OCI-LY7 (cell line): Measurements from ENCODE around the gene PARVB. TPM values are rescaled to one million over a fixed set of nuclear protein-coding genes. Genes with fewer than 3 reads are reported as not detected.

Experiments
- BruUV-seq: library from RNA; stranded (reverse); fragments of 400-500 nt; replicated peaks from 2 replicates; lab custom pipeline; 2021; lab: Mats Ljungman, UMichigan
- CTCF ChIA-PET: fragments of 300-600 bp; sonication (Branson Sonifier 250); formaldehyde crosslinking; loops from one replicate; lab custom pipeline; 2022; ENCODE audit warnings: antibody characterized with exemption; ENCODE audit not compliant: unreplicated experiment; lab: Charles Lee
- POLR2A ChIA-PET: fragments of 300-600 bp; sonication (Branson Sonifier 250); formaldehyde crosslinking; loops from one replicate; lab custom pipeline; 2022; ENCODE audit warnings: antibody characterized with exemption; lab: Charles Lee
- DNase-seq: peaks from one replicate; pipeline ENCODE4 v3.0.0-alpha.2; 2015; ENCODE audit warnings: low spot score
- H2AFZ ChIP-seq: fragments of 200-600 bp; sonication (generic), shearing (Covaris generic); 2 replicates; pipeline ENCODE4 v1.6.1; 2014; ENCODE audit warnings: mild to moderate bottlenecking, antibody characterized with exemption, low read length, moderate library complexity
- H3K27ac ChIP-seq: fragments of 200-600 bp; sonication (generic); 2 replicates; pipeline ENCODE4 v1.5.1; 2014; ENCODE audit warnings: mixed run types, low read depth, mild to moderate bottlenecking, moderate library complexity, low read length, inconsistent platforms; ENCODE audit not compliant: poor library complexity, severe bottlenecking
- H3K36me3 ChIP-seq: fragments of 200-600 bp; sonication (generic); 2 replicates; pipeline ENCODE4 v1.6.1; 2014; ENCODE audit warnings: mild to moderate bottlenecking, antibody characterized with exemption, low read length, moderate library complexity, mixed read lengths; ENCODE audit not compliant: insufficient read depth
- H3K4me1 ChIP-seq: fragments of 200-600 bp; sonication (generic); 2 replicates; pipeline ENCODE4 v1.5.1; 2014; ENCODE audit warnings: mild to moderate bottlenecking, low read length; ENCODE audit not compliant: insufficient read depth, poor library complexity, severe bottlenecking
- H3K4me2 ChIP-seq: fragments of 200-600 bp; sonication (generic); 2 replicates; pipeline ENCODE4 v1.6.1; 2014; ENCODE audit warnings: mild to moderate bottlenecking, low read length
- H3K4me3 ChIP-seq: fragments of 200-600 bp; sonication (generic); 2 replicates; pipeline ENCODE4 v1.5.1; 2014; ENCODE audit warnings: mild to moderate bottlenecking, low read depth, low read length; ENCODE audit not compliant: poor library complexity, severe bottlenecking
- H3K79me2 ChIP-seq: fragments of 200-600 bp; sonication (generic); 2 replicates; pipeline ENCODE4 v1.6.1; 2016; ENCODE audit warnings: low read depth, mild to moderate bottlenecking, low read length, moderate library complexity, mixed read lengths; ENCODE audit not compliant: insufficient read depth
- H3K9me2 ChIP-seq: fragments of 200-600 bp; sonication (generic); 2 replicates; pipeline ENCODE4 v1.6.1; 2016; ENCODE audit warnings: mild to moderate bottlenecking, low read length, mixed read lengths; ENCODE audit not compliant: insufficient read depth
- H3K9me3 ChIP-seq: fragments of 200-600 bp; sonication (generic); 2 replicates; pipeline ENCODE4 v1.6.1; 2014; ENCODE audit warnings: mild to moderate bottlenecking, mixed run types, low read length, mixed read lengths
- H4K20me1 ChIP-seq: fragments of 200-600 bp; sonication (generic); 2 replicates; pipeline ENCODE4 v1.6.1; 2014; ENCODE audit warnings: mild to moderate bottlenecking, antibody characterized with exemption, low read length, moderate library complexity, mixed read lengths; ENCODE audit not compliant: insufficient read depth
- EZH2phosphoT487 ChIP-seq: fragments of 200-600 bp; sonication (generic); IDR thresholded peaks from 2 replicates; pipeline ENCODE4 v1.6.1; 2018; ENCODE audit warnings: low read depth, borderline replicate concordance, mild to moderate bottlenecking, mixed run types, antibody characterized with exemption, low read length, moderate library complexity, mixed read lengths
- intact Hi-C: fragments of 100-400 bp; cut with micrococcal nuclease; formaldehyde crosslinking; loops from one replicate; pipeline ENCODE4 v1.10.0; 2022; ENCODE audit not compliant: unreplicated experiment
- total RNA-seq, 2 experiments: library from RNA; depleted of rRNA in 1 of 2; stranded (reverse); fragments of >200 nt in 1 of 2; shearing (Covaris generic) in 1 of 2; gene quantifications; 2 replicates each; pipeline ENCODE4 v1.2.3, GENCODE V29; 2014 to 2022
- TF ChIP-seq, protein P1 (sequence below): fragments of 200-600 bp; sonication (generic); conservative IDR thresholded peaks from 2 replicates; pipeline ENCODE4 v1.5.1; 2014; ENCODE audit warnings: mild to moderate bottlenecking, antibody characterized with exemption, low read length, moderate library complexity, mixed read lengths

The PARVB gene
- total RNA-seq, 2 experiments from 2014 or later: 0.34 TPM; not detected in 1

DNA sequence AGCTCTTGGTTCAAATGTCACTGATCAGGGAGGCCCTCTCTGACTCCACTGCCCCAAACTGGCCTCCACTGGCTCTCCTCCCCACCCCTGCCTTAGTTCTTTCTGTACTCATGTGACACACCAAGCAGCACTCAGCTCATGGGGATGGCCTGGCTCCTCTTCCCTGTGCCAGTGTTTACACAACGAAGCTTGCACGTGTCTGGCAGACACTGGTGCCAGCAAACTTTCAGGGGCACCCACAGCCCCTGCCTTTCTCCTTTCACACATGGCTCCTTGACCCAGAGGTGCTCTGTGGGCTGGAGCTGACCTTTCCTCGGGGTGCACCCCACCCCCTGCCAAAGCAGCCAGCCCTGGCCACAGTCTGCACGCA, 119.0 kb downstream of the PARVB start:
- POLR2A ChIA-PET: no interaction called here
- no peaks in the 10 kb centered on the region for H3K9me2 ChIP-seq
- H2AFZ ChIP-seq: no peak overlapping the region
- intact Hi-C loops: no loop called here
- no peak overlapping the region for H3K4me2 ChIP-seq
- H3K79me2 ChIP-seq: no peaks in the 10 kb centered on the region
- TF ChIP-seq, protein P1, sequence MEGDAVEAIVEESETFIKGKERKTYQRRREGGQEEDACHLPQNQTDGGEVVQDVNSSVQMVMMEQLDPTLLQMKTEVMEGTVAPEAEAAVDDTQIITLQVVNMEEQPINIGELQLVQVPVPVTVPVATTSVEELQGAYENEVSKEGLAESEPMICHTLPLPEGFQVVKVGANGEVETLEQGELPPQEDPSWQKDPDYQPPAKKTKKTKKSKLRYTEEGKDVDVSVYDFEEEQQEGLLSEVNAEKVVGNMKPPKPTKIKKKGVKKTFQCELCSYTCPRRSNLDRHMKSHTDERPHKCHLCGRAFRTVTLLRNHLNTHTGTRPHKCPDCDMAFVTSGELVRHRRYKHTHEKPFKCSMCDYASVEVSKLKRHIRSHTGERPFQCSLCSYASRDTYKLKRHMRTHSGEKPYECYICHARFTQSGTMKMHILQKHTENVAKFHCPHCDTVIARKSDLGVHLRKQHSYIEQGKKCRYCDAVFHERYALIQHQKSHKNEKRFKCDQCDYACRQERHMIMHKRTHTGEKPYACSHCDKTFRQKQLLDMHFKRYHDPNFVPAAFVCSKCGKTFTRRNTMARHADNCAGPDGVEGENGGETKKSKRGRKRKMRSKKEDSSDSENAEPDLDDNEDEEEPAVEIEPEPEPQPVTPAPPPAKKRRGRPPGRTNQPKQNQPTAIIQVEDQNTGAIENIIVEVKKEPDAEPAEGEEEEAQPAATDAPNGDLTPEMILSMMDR: no peak
- TF ChIP-seq EZH2phosphoT487: no peak
- no peaks in the 10 kb centered on the region for H3K4me1 ChIP-seq
- H3K27ac ChIP-seq: no peak overlapping the region
- no peak overlapping the region for H3K4me3 ChIP-seq
- no peaks in the 10 kb centered on the region for H3K36me3 ChIP-seq
- BruUV-seq: no TSS peak
- DNase-seq: no peak
- CTCF ChIA-PET: no interaction called here
- H4K20me1 ChIP-seq: no peaks in the 10 kb centered on the region
- no peaks in the 10 kb centered on the region for H3K9me3 ChIP-seq

GRCh38 chr22:44143579-44143978, 119.5 kb downstream of the PARVB start:
- CTCF ChIA-PET: no interaction called here
- POLR2A ChIA-PET: no interaction called here

GRCh38 chr22:44144046-44144569, 120.0 kb downstream of the PARVB start:
- ChIA-PET CTCF (no interaction called here), POLR2A (no interaction called here)
- Histone ChIP-seq H3K79me2 (no peaks in the 10 kb centered on the region), H3K27ac (no peak overlapping the region), H3K36me3 (no peaks in the 10 kb centered on the region), H2AFZ (no peak overlapping the region), H3K4me3 (no peak overlapping the region), H4K20me1 (no peaks in the 10 kb centered on the region), H3K9me3 (no peaks in the 10 kb centered on the region), H3K4me2 (no peak overlapping the region), H3K9me2 (no peaks in the 10 kb centered on the region), H3K4me1 (no peaks in the 10 kb centered on the region)
- BruUV-seq: no TSS peak
- TF ChIP-seq, protein P1: no peak
- TF ChIP-seq EZH2phosphoT487: no peak
- intact Hi-C loops: no loop called here
- DNase-seq: no peak

More at GRCh38 chr22:44143579-44143978, 119.5 kb downstream of the PARVB start:
- Histone ChIP-seq H3K4me3 (no peak overlapping the region), H3K4me2 (no peak overlapping the region), H3K9me3 (no peaks in the 10 kb centered on the region), H4K20me1 (no peaks in the 10 kb centered on the region), H2AFZ (no peak overlapping the region), H3K4me1 (no peaks in the 10 kb centered on the region), H3K27ac (no peak overlapping the region), H3K36me3 (no peaks in the 10 kb centered on the region), H3K79me2 (no peaks in the 10 kb centered on the region), H3K9me2 (no peaks in the 10 kb centered on the region)
- DNase-seq: no peak
- no peak for TF ChIP-seq EZH2phosphoT487
- TF ChIP-seq, protein P1: no peak
- no TSS peak for BruUV-seq
- intact Hi-C loops: no loop called here
